Naive thymus-derived CD8-positive, alpha-beta T cell (primary cell): ENCODE data around the gene RPH3AL. TPM values are rescaled to one million over a fixed set of nuclear protein-coding genes. Genes with fewer than 3 reads are reported as not detected.

Source experiments
- ATAC-seq, 2 donors: fragments of 150-1000 bp; cut with Tn5 transposase in 1 of 2; sonication (Bioruptor Pico), chemical (Tn5 transposase) in 1 of 2; 1 replicate in 1 of 2; 2 replicates in 1 of 2; pipeline ENCODE4 v1.10.0; 2021; ENCODE audit warnings: mild to moderate bottlenecking in 2 of 2, moderate library complexity in 2 of 2
- POLR2A ChIA-PET: fragments of 350-600 bp; sonication (Branson Sonifier 250); formaldehyde crosslinking; loops from one replicate; lab custom pipeline; 2021; ENCODE audit warnings: antibody characterized with exemption; lab: Charles Lee
- DNase-seq, 10 donors: peaks; one replicate each; pipeline versions ENCODE4 v3.0.0 to v3.0.0-alpha.2; 2020 to 2022
- H3K27ac Mint-ChIP-seq, 10 donors: one replicate each; pipeline ENCODE4 v1.8.0; 2020 to 2022; ENCODE audit warnings: mild to moderate bottlenecking in 10 of 10, mixed read lengths in 10 of 10, moderate library complexity in 4 of 10, inconsistent platforms in 1 of 10
- H3K27me3 Mint-ChIP-seq, 5 donors: one replicate each; pipeline ENCODE4 v1.8.0; 2021 to 2022; ENCODE audit warnings: mixed read lengths in 5 of 5
- H3K36me3 Mint-ChIP-seq, 3 donors: one replicate each; pipeline ENCODE4 v1.8.0; 2020 to 2022; ENCODE audit warnings: mixed read lengths in 3 of 3, mild to moderate bottlenecking in 2 of 3, inconsistent platforms in 1 of 3
- H3K4me1 Mint-ChIP-seq, 4 donors: one replicate each; pipeline ENCODE4 v1.8.0; 2021 to 2022; ENCODE audit warnings: mixed read lengths in 4 of 4
- H3K4me3 Mint-ChIP-seq, 10 donors: one replicate each; pipeline ENCODE4 v1.8.0; 2020 to 2022; ENCODE audit warnings: mild to moderate bottlenecking in 10 of 10, mixed read lengths in 10 of 10, moderate library complexity in 6 of 10, inconsistent platforms in 1 of 10
- H3K9me3 Mint-ChIP-seq, 9 donors: one replicate each; pipeline ENCODE4 v1.8.0; 2020 to 2022; ENCODE audit warnings: mixed read lengths in 9 of 9, mild to moderate bottlenecking in 3 of 9, inconsistent platforms in 1 of 9, moderate library complexity in 1 of 9
- polyA plus RNA-seq, 3 donors: library from polyadenylated mRNA; unstranded; fragments of 300-500 nt; fragmentation: Illumina TruSeq; gene quantifications; one replicate each; pipeline ENCODE4 v1.2.3, GENCODE V29; 2021
- total RNA-seq, 8 experiments: library from RNA in 2 of 8; stranded (reverse) in 2 of 8; gene quantifications; one replicate each; pipeline ENCODE4 v1.2.3 and lab custom pipeline; 2021 to 2026

The RPH3AL gene
- total and polyA plus RNA-seq, 5 experiments from 2014 or later: 1.9 to 30.0 (median 5.7) TPM

- POLR2A ChIA-PET: interaction anchor here (0.6 kb wide), 1 partner anchor 145 kb away, joined by 3 read pairs; no protein-coding TSS in a partner anchor
- Mint-ChIP-seq H3K4me3 (no peak overlapping the region), H3K9me3 (peaks cover 0 to 15% (median 0%) of the 10 kb centered on the region in 9 donors), H3K36me3 (peaks cover 0 to 5% (median 0%) of the 10 kb centered on the region in 3 donors), H3K27me3 (peaks cover 0 to 7% (median 0%) of the 10 kb centered on the region in 5 donors), H3K4me1 (peaks cover 3 to 10% (median 5%) of the 10 kb centered on the region in 4 donors), H3K27ac (no peak overlapping the region)
- ATAC-seq: no peak
- DNase-seq: no peak
Observed at GRCh38 chr17:348012-348411, 4.6 kb downstream of the RPH3AL start.

- POLR2A ChIA-PET: no interaction called here
- no peak for DNase-seq
- Mint-ChIP-seq H3K9me3 (peaks cover 0 to 15% (median 0%) of the 10 kb centered on the region in 9 donors), H3K4me1 (peaks cover 3 to 9% (median 5%) of the 10 kb centered on the region in 4 donors), H3K27me3 (peaks cover 0 to 7% (median 0%) of the 10 kb centered on the region in 5 donors), H3K4me3 (no peak overlapping the region), H3K27ac (no peak overlapping the region), H3K36me3 (peaks cover 0 to 5% (median 0%) of the 10 kb centered on the region in 3 donors)
- ATAC-seq: no peak
Observed at GRCh38 chr17:347309-347899, 5.2 kb downstream of the RPH3AL start.

- Mint-ChIP-seq H3K4me1 (peaks cover under 1 to 6% (median 5%) of the 10 kb centered on the region in 4 donors), H3K9me3 (peaks cover 0 to 15% (median 0%) of the 10 kb centered on the region in 9 donors), H3K27me3 (peaks cover 0 to 7% (median 0%) of the 10 kb centered on the region in 5 donors), H3K36me3 (peaks cover 0 to 5% (median 0%) of the 10 kb centered on the region in 3 donors), H3K27ac (no peak overlapping the region), H3K4me3 (no peak overlapping the region)
- POLR2A ChIA-PET: no interaction called here
- no peak for ATAC-seq
- DNase-seq: no peak
Observed at GRCh38 chr17:345992-346785, 6.4 kb downstream of the RPH3AL start.

- Mint-ChIP-seq H3K36me3 (peaks cover 0 to 5% (median 0%) of the 10 kb centered on the region in 3 donors), H3K27ac (no peak overlapping the region), H3K27me3 (peaks cover 0 to 7% (median 0%) of the 10 kb centered on the region in 5 donors), H3K9me3 (peaks cover 0 to 15% (median 0%) of the 10 kb centered on the region in 9 donors), H3K4me3 (no peak overlapping the region), H3K4me1 (peaks cover 0 to 7% (median 3%) of the 10 kb centered on the region in 4 donors)
- ATAC-seq: no peak
- POLR2A ChIA-PET: no interaction called here
- DNase-seq: no peak
Observed at GRCh38 chr17:345261-345660, 7.3 kb downstream of the RPH3AL start.

GRCh38 chr17:343875-344752 lies 8.5 kb downstream of the RPH3AL start:
- Mint-ChIP-seq H3K4me1 (peaks cover 0 to 7% (median 3%) of the 10 kb centered on the region in 4 donors), H3K27me3 (peaks cover 0 to 7% (median 0%) of the 10 kb centered on the region in 5 donors), H3K9me3 (peaks cover 0 to 15% (median 0%) of the 10 kb centered on the region in 9 donors), H3K4me3 (no peak overlapping the region), H3K36me3 (peaks cover 0 to 5% (median 0%) of the 10 kb centered on the region in 3 donors), H3K27ac (peak overlapping the region in 1 of 10 donors; percentile 15)
- ATAC-seq (no peak), DNase-seq (no peak)
- POLR2A ChIA-PET: no interaction called here

GRCh38 chr17:343211-343610 lies 9.4 kb downstream of the RPH3AL start:
- H3K27me3 Mint-ChIP-seq: peaks cover 0 to 7% (median 0%) of the 10 kb centered on the region in 5 donors
- ATAC-seq: no peak
- H3K27ac Mint-ChIP-seq: no peak overlapping the region
- H3K9me3 Mint-ChIP-seq: peaks cover 0 to 15% (median 0%) of the 10 kb centered on the region in 9 donors
- no peak for DNase-seq
- no peak overlapping the region for H3K4me3 Mint-ChIP-seq
- POLR2A ChIA-PET: no interaction called here
- H3K4me1 Mint-ChIP-seq: peaks cover 0 to 7% (median 3%) of the 10 kb centered on the region in 4 donors
- peaks cover 0 to 5% (median 0%) of the 10 kb centered on the region in 3 donors for H3K36me3 Mint-ChIP-seq

GRCh38 chr17:340074-340473 lies 12.5 kb downstream of the RPH3AL start:
- DNase-seq (no peak), ATAC-seq (no peak)
- H3K27ac Mint-ChIP-seq: peak overlapping the region in 1 of 10 donors; percentile 85
- no peak overlapping the region for H3K4me3 Mint-ChIP-seq
- peaks cover 0 to 15% (median 0%) of the 10 kb centered on the region in 9 donors for H3K9me3 Mint-ChIP-seq
- peaks cover 14 to 32% (median 19%) of the 10 kb centered on the region in 4 donors for H3K4me1 Mint-ChIP-seq
- H3K27me3 Mint-ChIP-seq: peaks cover 0 to 10% (median 3%) of the 10 kb centered on the region in 5 donors
- POLR2A ChIA-PET: interaction anchor here (1.5 kb wide), 1 partner anchor 9 kb away, joined by 5 read pairs; no protein-coding TSS in a partner anchor
- peaks cover 0 to 5% (median 0%) of the 10 kb centered on the region in 3 donors for H3K36me3 Mint-ChIP-seq

GRCh38 chr17:339193-340061 lies 13.2 kb downstream of the RPH3AL start:
- DNase-seq (no peak), ATAC-seq (no peak)
- Mint-ChIP-seq H3K36me3 (peaks cover 0 to 3% (median 0%) of the 10 kb centered on the region in 3 donors), H3K27ac (peak overlapping the region in 2 of 10 donors; percentile 62 to 85), H3K4me3 (no peak overlapping the region), H3K4me1 (peaks cover 14 to 39% (median 22%) of the 10 kb centered on the region in 4 donors), H3K27me3 (peaks cover 0 to 12% (median 3%) of the 10 kb centered on the region in 5 donors), H3K9me3 (peaks cover 0 to 10% (median 0%) of the 10 kb centered on the region in 9 donors)
- POLR2A ChIA-PET: interaction anchor here (1.5 kb wide), 1 partner anchor 9 kb away, joined by 5 read pairs; no protein-coding TSS in a partner anchor

- Mint-ChIP-seq H3K4me1 (peaks cover 14 to 47% (median 25%) of the 10 kb centered on the region in 4 donors), H3K4me3 (no peak overlapping the region), H3K36me3 (no peaks in the 10 kb centered on the region), H3K9me3 (peaks cover 0 to 2% (median 0%) of the 10 kb centered on the region in 9 donors), H3K27ac (peak overlapping the region in 4 of 10 donors; percentile 14 to 92 (median 66)), H3K27me3 (peaks cover 0 to 11% (median 0%) of the 10 kb centered on the region in 5 donors)
- POLR2A ChIA-PET: interaction anchor here (1.5 kb wide), 1 partner anchor 8 kb away, joined by 5 read pairs; no protein-coding TSS in a partner anchor
- DNase-seq (no peak), ATAC-seq (no peak)
Observed at GRCh38 chr17:338442-339192, 14.0 kb downstream of the RPH3AL start.

GRCh38 chr17:337866-338265 lies 14.7 kb downstream of the RPH3AL start:
- peaks cover 14 to 52% (median 28%) of the 10 kb centered on the region in 4 donors for H3K4me1 Mint-ChIP-seq
- peak overlapping the region in 2 of 10 donors; percentile 18 to 72 for H3K4me3 Mint-ChIP-seq
- no peak for ATAC-seq
- no peak for DNase-seq
- H3K9me3 Mint-ChIP-seq: no peaks in the 10 kb centered on the region
- POLR2A ChIA-PET: no interaction called here
- H3K27me3 Mint-ChIP-seq: peaks cover 0 to 11% (median 0%) of the 10 kb centered on the region in 5 donors
- H3K27ac Mint-ChIP-seq: peak overlapping the region in 6 of 10 donors; percentile 19 to 93 (median 58)
- H3K36me3 Mint-ChIP-seq: no peaks in the 10 kb centered on the region
